HEK293 (cell line): ENCODE data around the gene KIF1A.

Experiments
- HOXA7 ChIP-seq: sonication (generic); formaldehyde crosslinking; IDR thresholded peaks from 2 replicates; pipeline ENCODE4 v1.8.1; 2022; ENCODE audit warnings: missing genetic modification reagents, borderline replicate concordance
- KLF1 ChIP-seq: fragments of 450-650 bp; formaldehyde crosslinking; IDR thresholded peaks from 2 replicates; pipeline ENCODE4 v1.5.1; 2016; ENCODE audit warnings: missing biosample characterization, missing genetic modification characterization
- SALL2 ChIP-seq: fragments of 450-650 bp; formaldehyde crosslinking; IDR thresholded peaks from 2 replicates; pipeline ENCODE4 v1.5.0; 2017; ENCODE audit warnings: missing biosample characterization, mild to moderate bottlenecking, missing genetic modification characterization, borderline replicate concordance
- ZBTB17 ChIP-seq: fragments of 450-650 bp; formaldehyde crosslinking; IDR thresholded peaks from 2 replicates; pipeline ENCODE4 v1.5.1; 2016; ENCODE audit warnings: missing biosample characterization, missing genetic modification characterization
- ZBTB7A ChIP-seq: fragments of 450-650 bp; formaldehyde crosslinking; IDR thresholded peaks from 2 replicates; pipeline ENCODE4 v1.5.1; 2016; ENCODE audit warnings: low read depth, missing biosample characterization, missing genetic modification characterization
- ZEB2 ChIP-seq: fragments of 450-650 bp; formaldehyde crosslinking; IDR thresholded peaks from 2 replicates; pipeline ENCODE4 v1.5.1; 2016; ENCODE audit warnings: missing biosample characterization, missing genetic modification characterization
- ZFP3 ChIP-seq: fragments of 450-650 bp; formaldehyde crosslinking; IDR thresholded peaks from 2 replicates; pipeline ENCODE4 v1.5.1; 2016; ENCODE audit warnings: low read depth, missing biosample characterization, missing genetic modification characterization
- ZIC2 ChIP-seq: fragments of 450-650 bp; formaldehyde crosslinking; IDR thresholded peaks from 2 replicates; pipeline ENCODE4 v1.5.1; 2016; ENCODE audit warnings: missing biosample characterization, missing genetic modification characterization
- ZNF132 ChIP-seq: fragments of 450-650 bp; formaldehyde crosslinking; IDR thresholded peaks from 2 replicates; pipeline ENCODE4 v1.5.1; 2017; ENCODE audit warnings: missing biosample characterization, missing genetic modification characterization, borderline replicate concordance
- ZNF239 ChIP-seq: fragments of 450-650 bp; formaldehyde crosslinking; IDR thresholded peaks from 2 replicates; pipeline ENCODE4 v1.5.1; 2016; ENCODE audit warnings: missing biosample characterization, missing genetic modification characterization
- ZNF654 ChIP-seq: fragments of 450-650 bp; formaldehyde crosslinking; IDR thresholded peaks from 2 replicates; pipeline ENCODE4 v1.5.1; 2016; ENCODE audit warnings: low read depth, missing biosample characterization, missing genetic modification characterization
- ZNF660 ChIP-seq: fragments of 450-650 bp; IDR thresholded peaks from 2 replicates; pipeline ENCODE4 v1.5.1; 2018; ENCODE audit warnings: missing biosample characterization, mild to moderate bottlenecking, missing genetic modification characterization
- ZNF843 ChIP-seq: fragments of 450-650 bp; formaldehyde crosslinking; IDR thresholded peaks from 2 replicates; pipeline ENCODE4 v1.5.1; 2016; ENCODE audit warnings: missing biosample characterization, missing genetic modification characterization
- TF ChIP-seq, protein P1 (sequence below): fragments of 450-650 bp; formaldehyde crosslinking; IDR thresholded peaks from 2 replicates; pipeline ENCODE4 v1.5.1; 2016; ENCODE audit warnings: missing biosample characterization, missing genetic modification characterization
- TF ChIP-seq, protein P2 (sequence below): fragments of 450-650 bp; formaldehyde crosslinking; IDR thresholded peaks from 2 replicates; pipeline ENCODE4 v1.5.1; 2016; ENCODE audit warnings: missing biosample characterization, missing genetic modification characterization
- TF ChIP-seq, protein P3 (sequence below): fragments of 450-650 bp; formaldehyde crosslinking; IDR thresholded peaks from 2 replicates; pipeline ENCODE4 v1.5.0; 2017; ENCODE audit warnings: missing biosample characterization, missing genetic modification characterization, borderline replicate concordance
- TF ChIP-seq, protein P4 (sequence below): fragments of 450-650 bp; formaldehyde crosslinking; IDR thresholded peaks from 2 replicates; pipeline ENCODE4 v1.5.1; 2016; ENCODE audit warnings: missing biosample characterization, missing genetic modification characterization
- TF ChIP-seq, protein P5 (sequence below): fragments of 450-650 bp; formaldehyde crosslinking; IDR thresholded peaks from 2 replicates; pipeline ENCODE4 v1.5.1; 2016; ENCODE audit warnings: missing biosample characterization, missing genetic modification characterization, low read depth
- TF ChIP-seq, protein P6 (sequence below): fragments of 450-650 bp; formaldehyde crosslinking; IDR thresholded peaks from 2 replicates; pipeline ENCODE4 v1.5.1; 2016; ENCODE audit warnings: missing biosample characterization, missing genetic modification characterization
- TF ChIP-seq, protein P7 (sequence below): IDR thresholded peaks from 2 replicates; pipeline ENCODE4 v1.6.1; 2011; ENCODE audit warnings: mild to moderate bottlenecking, low read depth, low read length, borderline replicate concordance

KIF1A gene

DNA sequence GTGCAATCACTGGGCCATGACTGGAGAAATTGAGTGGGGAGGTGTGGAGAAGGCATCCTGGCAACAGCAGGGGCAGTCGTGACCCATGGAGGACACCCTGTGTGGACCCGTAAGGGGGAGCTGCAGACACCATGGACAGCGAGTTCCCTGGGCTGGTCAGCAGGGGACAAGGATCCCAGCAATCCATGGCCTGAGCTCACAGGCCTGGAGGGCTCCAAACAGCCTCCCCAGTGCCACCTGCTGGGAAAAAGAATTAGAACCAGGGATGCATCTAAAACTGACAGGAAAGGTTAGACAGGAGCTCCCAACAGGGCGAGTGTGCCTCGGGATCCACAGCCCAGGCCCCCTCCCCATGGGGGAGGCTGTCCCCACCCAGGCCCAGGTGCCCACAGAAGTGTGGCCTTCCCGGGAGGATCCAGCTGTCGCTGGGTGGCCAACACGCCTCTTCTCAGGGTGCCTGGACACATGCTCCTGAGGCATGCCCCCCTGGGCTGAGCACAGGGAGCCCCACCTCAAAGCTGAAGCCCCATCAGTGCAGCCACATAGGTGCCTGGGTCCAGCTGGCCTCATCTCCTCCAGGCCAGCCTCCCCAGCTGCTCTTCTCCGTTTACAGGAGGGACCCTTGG is 20.5 kb upstream of the KIF1A start (continued):
- TF ChIP-seq, protein P1, sequence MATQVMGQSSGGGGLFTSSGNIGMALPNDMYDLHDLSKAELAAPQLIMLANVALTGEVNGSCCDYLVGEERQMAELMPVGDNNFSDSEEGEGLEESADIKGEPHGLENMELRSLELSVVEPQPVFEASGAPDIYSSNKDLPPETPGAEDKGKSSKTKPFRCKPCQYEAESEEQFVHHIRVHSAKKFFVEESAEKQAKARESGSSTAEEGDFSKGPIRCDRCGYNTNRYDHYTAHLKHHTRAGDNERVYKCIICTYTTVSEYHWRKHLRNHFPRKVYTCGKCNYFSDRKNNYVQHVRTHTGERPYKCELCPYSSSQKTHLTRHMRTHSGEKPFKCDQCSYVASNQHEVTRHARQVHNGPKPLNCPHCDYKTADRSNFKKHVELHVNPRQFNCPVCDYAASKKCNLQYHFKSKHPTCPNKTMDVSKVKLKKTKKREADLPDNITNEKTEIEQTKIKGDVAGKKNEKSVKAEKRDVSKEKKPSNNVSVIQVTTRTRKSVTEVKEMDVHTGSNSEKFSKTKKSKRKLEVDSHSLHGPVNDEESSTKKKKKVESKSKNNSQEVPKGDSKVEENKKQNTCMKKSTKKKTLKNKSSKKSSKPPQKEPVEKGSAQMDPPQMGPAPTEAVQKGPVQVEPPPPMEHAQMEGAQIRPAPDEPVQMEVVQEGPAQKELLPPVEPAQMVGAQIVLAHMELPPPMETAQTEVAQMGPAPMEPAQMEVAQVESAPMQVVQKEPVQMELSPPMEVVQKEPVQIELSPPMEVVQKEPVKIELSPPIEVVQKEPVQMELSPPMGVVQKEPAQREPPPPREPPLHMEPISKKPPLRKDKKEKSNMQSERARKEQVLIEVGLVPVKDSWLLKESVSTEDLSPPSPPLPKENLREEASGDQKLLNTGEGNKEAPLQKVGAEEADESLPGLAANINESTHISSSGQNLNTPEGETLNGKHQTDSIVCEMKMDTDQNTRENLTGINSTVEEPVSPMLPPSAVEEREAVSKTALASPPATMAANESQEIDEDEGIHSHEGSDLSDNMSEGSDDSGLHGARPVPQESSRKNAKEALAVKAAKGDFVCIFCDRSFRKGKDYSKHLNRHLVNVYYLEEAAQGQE (tag by site-specific recombination), result peak; percentile 93
- TF ChIP-seq KLF1 (tag by site-specific recombination) (no peak), ZBTB17 (tag by site-specific recombination) (no peak), ZNF660 (tag by site-specific recombination) (no peak), ZBTB7A (tag by site-specific recombination) (no peak), ZNF843 (tag by site-specific recombination) (no peak), ZIC2 (tag by site-specific recombination) (peak; percentile 81), ZFP3 (tag by site-specific recombination) (no peak), ZEB2 (tag by site-specific recombination) (no peak), ZNF132 (tag by site-specific recombination) (no peak), ZNF239 (tag by site-specific recombination) (no peak), SALL2 (no peak), HOXA7 (CRISPR knock-in tag) (no peak), ZNF654 (tag by site-specific recombination) (peak; percentile 52)
- TF ChIP-seq, protein P2, sequence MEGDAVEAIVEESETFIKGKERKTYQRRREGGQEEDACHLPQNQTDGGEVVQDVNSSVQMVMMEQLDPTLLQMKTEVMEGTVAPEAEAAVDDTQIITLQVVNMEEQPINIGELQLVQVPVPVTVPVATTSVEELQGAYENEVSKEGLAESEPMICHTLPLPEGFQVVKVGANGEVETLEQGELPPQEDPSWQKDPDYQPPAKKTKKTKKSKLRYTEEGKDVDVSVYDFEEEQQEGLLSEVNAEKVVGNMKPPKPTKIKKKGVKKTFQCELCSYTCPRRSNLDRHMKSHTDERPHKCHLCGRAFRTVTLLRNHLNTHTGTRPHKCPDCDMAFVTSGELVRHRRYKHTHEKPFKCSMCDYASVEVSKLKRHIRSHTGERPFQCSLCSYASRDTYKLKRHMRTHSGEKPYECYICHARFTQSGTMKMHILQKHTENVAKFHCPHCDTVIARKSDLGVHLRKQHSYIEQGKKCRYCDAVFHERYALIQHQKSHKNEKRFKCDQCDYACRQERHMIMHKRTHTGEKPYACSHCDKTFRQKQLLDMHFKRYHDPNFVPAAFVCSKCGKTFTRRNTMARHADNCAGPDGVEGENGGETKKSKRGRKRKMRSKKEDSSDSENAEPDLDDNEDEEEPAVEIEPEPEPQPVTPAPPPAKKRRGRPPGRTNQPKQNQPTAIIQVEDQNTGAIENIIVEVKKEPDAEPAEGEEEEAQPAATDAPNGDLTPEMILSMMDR, result peak; percentile 84
- TF ChIP-seq, protein P3, sequence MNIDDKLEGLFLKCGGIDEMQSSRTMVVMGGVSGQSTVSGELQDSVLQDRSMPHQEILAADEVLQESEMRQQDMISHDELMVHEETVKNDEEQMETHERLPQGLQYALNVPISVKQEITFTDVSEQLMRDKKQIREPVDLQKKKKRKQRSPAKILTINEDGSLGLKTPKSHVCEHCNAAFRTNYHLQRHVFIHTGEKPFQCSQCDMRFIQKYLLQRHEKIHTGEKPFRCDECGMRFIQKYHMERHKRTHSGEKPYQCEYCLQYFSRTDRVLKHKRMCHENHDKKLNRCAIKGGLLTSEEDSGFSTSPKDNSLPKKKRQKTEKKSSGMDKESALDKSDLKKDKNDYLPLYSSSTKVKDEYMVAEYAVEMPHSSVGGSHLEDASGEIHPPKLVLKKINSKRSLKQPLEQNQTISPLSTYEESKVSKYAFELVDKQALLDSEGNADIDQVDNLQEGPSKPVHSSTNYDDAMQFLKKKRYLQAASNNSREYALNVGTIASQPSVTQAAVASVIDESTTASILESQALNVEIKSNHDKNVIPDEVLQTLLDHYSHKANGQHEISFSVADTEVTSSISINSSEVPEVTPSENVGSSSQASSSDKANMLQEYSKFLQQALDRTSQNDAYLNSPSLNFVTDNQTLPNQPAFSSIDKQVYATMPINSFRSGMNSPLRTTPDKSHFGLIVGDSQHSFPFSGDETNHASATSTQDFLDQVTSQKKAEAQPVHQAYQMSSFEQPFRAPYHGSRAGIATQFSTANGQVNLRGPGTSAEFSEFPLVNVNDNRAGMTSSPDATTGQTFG, result no peak
- TF ChIP-seq, protein P4, sequence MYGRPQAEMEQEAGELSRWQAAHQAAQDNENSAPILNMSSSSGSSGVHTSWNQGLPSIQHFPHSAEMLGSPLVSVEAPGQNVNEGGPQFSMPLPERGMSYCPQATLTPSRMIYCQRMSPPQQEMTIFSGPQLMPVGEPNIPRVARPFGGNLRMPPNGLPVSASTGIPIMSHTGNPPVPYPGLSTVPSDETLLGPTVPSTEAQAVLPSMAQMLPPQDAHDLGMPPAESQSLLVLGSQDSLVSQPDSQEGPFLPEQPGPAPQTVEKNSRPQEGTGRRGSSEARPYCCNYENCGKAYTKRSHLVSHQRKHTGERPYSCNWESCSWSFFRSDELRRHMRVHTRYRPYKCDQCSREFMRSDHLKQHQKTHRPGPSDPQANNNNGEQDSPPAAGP, result no peak
- TF ChIP-seq, protein P5, sequence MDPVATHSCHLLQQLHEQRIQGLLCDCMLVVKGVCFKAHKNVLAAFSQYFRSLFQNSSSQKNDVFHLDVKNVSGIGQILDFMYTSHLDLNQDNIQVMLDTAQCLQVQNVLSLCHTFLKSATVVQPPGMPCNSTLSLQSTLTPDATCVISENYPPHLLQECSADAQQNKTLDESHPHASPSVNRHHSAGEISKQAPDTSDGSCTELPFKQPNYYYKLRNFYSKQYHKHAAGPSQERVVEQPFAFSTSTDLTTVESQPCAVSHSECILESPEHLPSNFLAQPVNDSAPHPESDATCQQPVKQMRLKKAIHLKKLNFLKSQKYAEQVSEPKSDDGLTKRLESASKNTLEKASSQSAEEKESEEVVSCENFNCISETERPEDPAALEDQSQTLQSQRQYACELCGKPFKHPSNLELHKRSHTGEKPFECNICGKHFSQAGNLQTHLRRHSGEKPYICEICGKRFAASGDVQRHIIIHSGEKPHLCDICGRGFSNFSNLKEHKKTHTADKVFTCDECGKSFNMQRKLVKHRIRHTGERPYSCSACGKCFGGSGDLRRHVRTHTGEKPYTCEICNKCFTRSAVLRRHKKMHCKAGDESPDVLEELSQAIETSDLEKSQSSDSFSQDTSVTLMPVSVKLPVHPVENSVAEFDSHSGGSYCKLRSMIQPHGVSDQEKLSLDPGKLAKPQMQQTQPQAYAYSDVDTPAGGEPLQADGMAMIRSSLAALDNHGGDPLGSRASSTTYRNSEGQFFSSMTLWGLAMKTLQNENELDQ (tag by site-specific recombination), result no peak
- TF ChIP-seq, protein P6, sequence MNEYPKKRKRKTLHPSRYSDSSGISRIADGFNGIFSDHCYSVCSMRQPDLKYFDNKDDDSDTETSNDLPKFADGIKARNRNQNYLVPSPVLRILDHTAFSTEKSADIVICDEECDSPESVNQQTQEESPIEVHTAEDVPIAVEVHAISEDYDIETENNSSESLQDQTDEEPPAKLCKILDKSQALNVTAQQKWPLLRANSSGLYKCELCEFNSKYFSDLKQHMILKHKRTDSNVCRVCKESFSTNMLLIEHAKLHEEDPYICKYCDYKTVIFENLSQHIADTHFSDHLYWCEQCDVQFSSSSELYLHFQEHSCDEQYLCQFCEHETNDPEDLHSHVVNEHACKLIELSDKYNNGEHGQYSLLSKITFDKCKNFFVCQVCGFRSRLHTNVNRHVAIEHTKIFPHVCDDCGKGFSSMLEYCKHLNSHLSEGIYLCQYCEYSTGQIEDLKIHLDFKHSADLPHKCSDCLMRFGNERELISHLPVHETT (tag by site-specific recombination), result no peak
- TF ChIP-seq, protein P7, sequence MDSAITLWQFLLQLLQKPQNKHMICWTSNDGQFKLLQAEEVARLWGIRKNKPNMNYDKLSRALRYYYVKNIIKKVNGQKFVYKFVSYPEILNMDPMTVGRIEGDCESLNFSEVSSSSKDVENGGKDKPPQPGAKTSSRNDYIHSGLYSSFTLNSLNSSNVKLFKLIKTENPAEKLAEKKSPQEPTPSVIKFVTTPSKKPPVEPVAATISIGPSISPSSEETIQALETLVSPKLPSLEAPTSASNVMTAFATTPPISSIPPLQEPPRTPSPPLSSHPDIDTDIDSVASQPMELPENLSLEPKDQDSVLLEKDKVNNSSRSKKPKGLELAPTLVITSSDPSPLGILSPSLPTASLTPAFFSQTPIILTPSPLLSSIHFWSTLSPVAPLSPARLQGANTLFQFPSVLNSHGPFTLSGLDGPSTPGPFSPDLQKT, result no peak
